ENCODE measurements around the gene MARCHF4.

The MARCHF4 gene, protein sequence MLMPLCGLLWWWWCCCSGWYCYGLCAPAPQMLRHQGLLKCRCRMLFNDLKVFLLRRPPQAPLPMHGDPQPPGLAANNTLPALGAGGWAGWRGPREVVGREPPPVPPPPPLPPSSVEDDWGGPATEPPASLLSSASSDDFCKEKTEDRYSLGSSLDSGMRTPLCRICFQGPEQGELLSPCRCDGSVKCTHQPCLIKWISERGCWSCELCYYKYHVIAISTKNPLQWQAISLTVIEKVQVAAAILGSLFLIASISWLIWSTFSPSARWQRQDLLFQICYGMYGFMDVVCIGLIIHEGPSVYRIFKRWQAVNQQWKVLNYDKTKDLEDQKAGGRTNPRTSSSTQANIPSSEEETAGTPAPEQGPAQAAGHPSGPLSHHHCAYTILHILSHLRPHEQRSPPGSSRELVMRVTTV

DNA sequence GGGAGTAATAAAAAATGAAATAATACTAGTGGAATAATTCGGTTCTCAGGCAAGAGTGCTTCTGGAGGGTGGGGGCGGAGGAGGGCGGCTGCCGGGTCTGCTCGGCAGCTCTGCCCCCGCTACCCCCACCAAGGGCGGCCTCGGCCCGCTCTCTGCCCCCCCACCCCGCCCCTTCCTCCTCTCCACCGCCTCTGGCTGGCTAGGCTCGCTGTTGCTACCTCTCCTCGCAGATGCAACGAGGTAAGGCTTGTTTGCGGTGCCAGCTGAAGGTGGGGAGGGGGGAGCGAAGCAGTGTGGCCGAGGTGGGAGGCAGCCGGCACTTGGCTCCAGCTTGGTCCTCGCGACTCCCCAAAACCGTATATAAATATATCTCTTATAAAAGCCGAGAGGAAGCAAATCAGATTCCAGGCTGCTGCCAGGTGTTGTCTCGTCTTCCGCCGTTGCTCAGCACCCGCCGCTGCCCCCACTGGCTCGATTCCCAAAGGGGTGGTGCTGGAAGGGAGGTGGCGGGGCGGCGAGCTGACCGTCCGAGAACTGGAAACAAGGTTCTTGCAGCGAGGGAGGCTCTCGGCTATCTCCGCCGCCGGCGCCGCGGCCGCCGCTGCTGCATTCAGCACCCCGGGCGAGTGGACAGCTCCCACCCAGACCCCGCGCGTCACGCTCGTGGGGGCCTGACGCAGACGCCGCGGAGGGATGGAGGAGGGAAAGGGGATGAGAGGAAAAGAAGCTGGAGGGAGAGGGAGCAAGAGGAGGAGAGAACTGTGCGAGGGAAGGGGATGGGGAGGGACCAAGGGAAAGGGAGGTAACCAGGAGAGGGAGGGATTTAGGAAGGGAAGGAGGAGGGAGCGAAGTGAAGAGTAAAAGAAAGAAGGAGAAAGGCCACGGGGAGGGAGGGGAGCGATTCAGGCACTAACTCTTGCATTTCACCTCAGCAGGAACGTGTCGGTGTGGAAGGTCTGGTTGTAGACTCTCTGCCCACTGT is at the start of gene MARCHF4:
MARCHF4 (minus strand) TSS at position 763 of the 982 bp plus-strand sequence. CDS start 2,223 bp downstream, outside the sequence.
- DNase-seq = peak; percentile 76

DNA sequence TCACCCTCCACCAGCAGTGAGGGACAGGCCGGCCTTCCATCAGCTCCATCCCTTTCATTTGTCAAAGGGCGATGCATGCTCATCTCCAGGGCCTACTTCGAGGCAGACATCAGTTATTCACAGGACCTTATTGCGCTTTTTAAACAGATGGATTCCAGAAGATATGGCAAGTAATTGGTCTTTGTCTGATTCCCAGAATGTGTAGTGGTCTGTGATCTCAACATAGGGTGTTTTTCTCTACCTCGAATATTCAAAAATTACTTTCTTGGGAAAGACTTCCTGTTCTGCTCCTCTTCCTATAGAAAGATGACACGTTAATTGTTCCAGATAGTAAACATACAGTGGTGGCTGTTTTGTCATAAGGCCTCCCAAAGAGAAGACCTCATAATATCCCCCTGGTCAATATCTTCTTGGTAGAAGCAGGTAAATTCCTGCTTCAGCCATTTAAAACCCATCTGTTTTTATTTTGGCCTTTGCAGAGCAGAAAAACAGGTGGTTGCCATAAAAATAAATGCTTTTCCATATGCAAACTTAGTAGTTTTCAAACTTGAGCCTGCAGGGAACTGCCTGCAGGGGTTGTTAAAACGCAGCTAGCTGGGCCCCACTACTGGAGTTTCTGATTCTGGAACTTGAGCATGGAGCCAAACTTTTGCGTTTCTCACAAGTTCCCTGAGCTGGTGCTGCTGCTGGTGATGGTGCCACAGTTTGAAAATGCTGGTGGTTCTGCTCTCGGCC is 48.3 kb upstream of the MARCHF4 start:
- DNase-seq = no peak

DNA sequence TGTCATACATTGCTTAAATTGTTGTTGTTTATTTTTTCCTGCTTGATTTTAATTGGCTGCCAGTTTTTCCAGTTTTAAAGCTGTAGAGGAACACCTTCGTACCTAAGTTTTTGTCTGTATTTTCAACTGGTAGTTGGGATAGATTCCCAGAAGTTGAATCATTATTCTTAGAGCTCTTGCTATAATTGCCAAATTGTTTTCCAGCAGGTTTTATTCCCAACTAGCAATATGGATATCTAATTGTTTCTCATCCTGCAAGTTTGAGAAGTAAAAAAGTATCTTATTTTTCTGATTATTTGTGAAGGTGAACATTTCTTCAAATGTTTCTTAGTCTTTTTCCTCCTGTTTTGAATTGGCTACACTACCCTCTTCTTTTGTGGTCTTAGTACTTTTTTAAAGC is 46.7 kb upstream of the MARCHF4 start:
- no peak for DNase-seq

DNA sequence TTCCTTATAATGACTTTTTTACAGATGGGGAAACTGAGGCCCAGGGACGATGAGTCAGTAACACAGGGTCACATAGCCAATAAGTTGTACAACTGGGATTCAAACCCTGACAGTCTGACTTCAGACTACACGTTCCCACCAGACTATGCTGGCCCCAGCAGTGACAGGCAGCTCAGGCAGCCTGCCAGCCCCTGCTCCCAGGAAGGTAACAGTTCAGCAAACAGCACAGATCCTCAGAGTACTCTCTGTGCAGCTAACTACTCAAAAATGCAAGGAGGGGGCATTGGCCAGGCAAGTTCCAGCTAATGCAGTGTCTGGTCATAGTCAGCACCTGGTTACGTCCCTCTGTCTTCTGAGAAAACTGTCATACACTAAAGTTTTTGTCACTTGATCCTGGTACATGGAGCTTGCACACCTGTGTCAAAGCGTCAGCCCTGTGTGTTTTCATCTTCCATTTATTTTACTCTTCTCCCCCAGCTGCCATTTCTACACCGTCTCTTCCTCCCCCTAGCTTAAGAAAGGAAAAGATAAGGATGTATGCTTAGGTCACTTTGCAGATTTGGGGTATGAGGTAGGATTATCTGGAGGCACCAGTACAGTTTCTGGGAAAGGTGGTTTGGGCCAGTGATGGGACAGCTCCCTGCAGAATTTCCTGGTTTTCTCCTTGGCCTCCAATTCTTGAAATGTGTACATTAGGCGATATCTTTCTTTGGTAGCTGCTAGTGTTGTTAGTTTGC is 44.5 kb upstream of the MARCHF4 start:
- no peak for DNase-seq

DNA sequence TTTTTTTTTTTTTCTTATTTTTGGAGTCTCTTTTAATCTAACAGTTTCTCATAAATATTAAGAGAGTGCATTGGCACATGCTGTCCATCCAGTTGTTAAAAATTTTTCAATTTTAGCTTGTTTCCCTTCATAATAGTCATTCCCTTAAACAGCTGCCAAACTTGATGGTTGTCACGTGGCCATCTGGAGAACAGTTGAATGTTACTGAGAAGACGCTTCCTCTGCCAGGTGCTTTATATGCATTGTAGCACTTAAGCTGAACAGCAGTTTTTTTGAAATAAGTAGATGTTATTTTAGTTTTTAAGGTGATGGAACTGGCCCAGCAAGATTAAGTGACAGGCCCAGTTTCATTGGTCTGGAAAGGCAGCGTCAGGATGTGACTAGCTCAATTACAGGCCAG is 43.3 kb upstream of the MARCHF4 start:
- DNase-seq = no peak

DNA sequence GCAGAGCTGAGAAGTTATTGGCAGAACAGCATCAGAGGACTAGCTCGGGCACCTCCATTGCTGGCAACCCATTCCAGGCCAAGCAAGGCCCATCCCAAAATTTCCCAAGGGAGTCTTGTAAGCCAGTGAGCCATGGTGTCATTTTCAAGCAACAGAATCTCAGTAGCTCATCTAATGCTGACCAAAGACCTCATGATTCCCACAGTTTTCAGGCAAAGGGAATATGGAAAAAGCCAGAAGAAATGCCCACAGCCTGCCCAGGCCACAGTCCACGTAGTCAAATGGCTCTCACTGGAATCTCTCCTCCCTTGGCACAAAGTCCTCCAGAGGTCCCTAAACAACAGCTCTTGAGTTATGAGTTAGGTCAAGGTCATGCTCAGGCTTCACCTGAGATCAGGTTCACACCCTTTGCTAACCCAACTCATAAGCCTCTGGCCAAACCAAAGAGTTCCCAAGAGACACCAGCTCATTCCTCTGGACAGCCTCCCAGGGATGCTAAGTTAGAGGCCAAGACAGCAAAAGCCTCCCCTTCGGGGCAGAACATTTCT is 42.6 kb upstream of the MARCHF4 start:
- DNase-seq = no peak

DNA sequence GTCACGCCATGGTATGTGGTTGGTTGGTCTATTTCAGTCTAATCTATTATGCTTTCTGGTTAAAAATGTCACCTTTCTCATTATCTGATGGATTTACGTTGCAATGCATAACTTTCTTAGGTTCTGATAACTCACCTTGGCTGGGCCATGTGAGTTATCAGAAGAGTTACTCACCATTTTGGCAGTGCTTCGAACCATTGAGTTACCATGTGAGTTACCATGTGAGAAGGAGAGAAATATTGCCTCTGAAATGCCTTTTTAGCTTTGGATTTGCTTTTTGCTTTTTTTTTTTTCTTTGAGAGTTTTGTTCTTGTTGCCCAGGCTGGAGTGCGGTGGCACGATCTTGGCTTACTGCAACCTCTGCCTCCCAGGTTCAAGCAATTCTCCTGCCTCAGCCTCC is 41.6 kb upstream of the MARCHF4 start:
- DNase-seq = no peak

DNA sequence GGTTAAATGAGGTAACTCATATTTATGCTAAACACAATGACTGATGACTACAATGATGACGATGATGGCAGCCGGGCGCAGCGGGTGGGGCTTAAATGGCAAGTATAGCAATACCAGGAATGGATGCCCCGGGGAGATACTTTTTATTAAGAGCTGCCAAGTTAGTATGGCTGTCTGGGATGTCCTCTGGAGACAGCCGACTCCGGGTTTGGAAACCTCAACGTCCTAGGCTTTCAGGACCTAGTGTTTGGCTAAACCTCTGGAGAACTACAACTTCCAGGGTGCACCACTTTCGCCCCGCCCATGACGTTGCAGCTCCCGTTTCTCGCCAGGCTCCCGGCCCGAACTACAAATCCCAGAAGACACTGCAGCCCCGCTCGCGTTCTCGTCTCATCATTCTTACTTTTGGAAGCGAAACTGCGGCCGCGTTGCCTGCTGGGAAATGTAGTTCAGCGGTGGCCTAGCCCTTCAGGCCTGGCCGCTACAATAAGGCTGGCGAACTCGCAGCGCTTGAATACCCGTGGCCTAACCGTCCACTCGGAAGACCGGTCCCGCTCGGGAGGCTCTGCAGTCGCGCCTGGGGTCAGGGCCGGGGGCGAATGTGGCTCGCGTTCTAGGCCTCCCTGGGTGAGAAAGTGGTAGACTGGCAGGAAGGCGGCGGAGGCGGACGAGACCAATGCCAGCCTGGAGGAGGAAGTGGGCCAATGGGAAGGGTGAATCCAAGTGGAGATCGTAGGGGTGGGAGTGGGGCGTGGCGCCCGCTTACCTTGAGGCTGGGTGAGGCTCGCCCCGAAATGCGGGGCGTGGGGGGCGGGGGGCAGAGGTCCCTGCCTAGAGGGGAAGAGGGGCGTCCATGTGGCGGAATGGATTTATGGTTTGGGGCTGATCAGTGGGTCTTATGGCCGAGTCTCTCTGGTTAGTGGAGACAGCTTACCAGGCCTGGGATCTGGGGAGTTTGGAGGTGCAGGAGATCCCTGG is 40.0 kb upstream of the MARCHF4 start, which contains the start of gene SMARCAL1:
SMARCAL1 (plus strand) TSS at position 463 of the 978 bp plus-strand sequence. CDS start 2,221 bp downstream, outside the sequence.
- DNase-seq = peak; percentile 97

DNA sequence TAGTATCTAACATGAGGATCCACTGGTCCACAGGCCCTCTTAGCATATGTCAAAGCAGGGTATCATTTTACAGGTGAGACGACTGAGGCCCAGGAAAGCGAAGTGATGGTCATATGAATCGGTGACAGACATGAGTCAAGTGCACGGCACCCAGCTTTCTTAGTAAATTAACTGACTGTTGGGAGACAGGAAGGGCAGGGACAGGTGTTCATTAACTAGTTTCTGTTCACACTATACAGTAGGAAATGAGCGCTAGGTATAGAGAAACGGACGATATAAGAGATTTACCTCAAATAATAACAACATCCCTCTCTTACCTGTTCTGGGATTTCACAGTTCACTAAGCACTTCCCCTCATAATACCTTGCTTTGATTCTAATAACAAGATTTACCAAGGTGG is 38.3 kb upstream of the MARCHF4 start:
- DNase-seq = no peak

DNA sequence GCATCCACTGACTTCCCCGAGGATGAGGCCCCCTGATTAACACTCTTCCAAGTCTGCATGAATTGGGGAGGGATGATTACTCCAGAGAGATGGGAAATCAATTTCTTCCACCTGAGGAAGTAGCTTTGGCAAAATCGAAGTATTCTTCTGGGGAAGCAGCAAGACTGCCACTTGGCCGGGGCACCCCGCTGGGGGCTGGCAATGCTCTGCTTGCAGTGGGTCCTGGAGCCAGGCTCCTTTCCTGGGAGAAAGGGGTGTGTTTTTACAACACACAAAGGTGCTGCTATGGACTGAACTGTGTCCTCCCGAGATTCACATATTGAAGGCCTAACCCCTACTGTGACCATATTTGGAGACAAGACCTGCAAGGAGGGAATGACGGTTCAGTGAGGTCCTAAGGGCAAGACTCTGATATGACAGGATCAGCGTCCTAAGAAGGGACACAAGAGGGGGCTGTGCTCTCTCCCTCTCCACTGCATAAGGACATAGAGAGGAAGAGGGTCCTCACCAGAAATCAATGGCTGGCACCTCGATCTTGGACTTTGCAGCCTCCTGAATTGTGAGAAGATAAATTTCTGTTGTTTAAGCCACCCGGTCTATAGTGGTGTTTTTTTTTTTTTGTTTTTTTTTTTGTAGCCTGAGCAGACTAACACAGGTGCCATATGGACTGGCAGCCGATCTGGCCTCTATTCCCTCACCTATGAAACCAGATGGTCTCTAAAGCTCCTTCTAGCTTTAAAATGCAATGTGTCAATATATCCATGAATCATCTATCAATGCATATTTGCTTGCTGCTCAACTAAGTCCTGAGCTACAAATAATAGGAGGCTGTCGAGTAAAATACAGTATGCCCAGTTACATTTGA is 36.4 kb upstream of the MARCHF4 start:
- no peak for DNase-seq

DNA sequence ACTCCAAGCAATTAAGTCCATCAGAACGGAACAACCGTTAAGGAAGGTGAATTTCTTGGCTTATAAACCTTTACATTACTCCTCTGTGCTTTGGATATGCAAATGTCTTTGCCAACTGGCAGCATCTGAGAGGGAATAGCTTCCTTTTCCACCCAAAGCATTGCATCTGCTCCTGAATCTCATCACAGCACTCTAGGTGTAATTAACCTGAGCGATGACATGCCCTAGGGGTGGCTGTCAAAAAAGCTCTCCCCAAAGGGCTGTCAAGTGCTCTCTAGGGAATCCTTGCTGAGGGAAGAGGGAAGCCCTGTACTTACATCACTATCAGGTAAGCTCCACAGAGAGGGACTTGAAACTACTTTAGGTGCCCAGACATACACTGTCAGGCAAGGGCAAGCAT is 34.5 kb upstream of the MARCHF4 start:
- no peak for DNase-seq

DNA sequence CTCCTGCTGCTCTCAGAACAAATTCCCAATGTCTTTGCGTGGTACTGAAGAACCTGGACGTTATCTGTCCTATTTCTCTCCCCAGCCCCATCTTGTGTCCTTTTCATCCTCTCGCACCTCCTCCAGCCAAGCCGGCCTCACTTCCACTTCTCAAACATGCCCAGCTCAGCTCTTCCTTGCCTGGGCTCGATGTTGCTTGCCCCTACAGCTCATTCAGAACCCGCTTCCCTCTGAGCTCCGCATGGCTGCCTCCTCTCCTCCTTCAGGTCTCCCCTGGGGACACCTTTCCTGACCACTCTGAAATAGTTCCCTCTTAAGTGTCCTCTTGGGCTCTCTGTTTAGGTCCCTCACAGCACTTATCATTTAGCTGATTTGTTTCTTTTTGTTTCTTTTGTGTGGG is 33.3 kb upstream of the MARCHF4 start:
- no peak for DNase-seq

DNA sequence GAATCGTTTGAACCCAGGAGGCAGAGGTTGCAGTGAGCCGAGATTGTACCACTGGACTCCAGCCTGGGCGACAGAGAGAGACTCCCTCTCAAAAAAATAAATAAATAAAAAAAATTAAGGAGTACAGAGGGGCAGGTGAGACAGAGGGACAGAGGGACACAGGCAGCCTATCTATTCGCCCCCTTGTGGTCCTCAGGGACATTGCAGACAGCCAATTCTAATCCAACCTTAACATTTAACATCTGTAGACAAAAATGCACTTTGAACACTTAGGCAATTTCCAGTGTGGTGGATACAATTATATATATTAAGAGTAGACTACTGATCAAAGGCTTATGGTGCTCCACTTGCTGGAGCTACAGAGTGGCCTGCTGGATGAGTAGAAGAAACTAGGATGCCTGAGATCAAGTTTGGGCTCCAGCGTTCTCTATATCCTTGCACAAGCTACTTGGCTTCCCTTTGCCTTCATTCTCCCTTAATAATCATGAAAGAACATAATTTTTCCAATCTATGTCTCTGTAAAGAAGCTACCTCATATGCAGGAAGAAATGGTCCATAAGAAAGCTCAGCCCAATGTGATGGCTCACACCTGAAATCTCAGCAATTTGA is 31.8 kb upstream of the MARCHF4 start:
- no peak for DNase-seq

DNA sequence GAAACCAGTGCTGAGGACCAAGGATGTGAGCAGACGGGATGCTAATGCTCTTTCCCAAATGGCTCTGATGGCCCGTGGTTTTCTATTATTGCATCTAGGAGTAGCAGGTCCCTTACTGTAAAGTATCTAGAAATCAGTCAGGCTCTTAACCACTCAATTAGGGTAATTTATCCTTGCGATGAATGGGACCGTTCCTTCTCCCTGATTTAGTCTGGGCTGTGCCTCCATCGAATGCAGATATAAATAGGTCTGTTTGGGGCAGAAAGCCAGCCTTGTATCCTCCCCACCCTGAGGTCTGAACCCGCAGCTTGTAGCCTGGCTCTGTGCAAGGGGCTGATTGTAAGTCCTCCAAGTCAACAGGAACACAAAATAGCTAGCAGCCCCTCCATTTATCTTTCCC is 30.5 kb upstream of the MARCHF4 start:
- no peak for DNase-seq

DNA sequence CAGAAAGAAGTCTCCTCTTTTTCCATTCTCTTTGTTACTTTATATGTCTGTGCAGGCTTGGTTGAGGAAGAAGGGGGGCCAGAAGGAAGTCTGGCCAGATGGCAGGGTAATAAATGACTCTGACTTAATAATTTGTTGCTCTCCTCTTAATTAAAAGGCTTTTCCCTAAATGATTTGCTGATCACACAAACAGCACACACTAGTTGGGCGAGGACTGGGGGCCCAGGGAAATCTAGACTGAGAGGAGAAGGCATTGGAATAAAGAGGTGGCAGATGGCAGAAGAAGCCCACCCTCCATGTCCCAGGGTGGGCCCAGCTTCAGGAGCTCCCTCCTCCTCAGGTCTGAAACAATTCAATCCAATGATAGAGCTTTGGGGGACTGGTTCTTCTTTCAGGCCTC is 27.3 kb upstream of the MARCHF4 start:
- no peak for DNase-seq

DNA sequence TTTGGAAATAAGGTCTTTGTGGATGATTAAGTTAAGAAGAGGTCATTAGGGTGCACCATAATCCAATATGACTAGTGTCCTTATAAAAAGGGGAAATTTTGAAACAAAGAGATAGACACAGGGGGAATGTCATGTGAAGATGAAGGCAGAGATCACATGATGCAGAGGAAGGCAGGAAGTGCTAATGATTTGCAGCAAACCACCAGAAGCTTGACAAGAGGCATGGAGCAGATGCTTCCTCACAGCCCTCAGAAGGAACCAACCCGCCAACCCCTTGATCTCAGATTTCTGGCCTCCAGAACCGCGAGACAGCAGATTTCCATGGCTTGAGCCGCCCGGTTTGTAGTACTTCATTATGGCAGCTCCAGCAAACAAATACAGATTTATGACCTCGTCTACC is 22.6 kb upstream of the MARCHF4 start:
- no peak for DNase-seq

DNA sequence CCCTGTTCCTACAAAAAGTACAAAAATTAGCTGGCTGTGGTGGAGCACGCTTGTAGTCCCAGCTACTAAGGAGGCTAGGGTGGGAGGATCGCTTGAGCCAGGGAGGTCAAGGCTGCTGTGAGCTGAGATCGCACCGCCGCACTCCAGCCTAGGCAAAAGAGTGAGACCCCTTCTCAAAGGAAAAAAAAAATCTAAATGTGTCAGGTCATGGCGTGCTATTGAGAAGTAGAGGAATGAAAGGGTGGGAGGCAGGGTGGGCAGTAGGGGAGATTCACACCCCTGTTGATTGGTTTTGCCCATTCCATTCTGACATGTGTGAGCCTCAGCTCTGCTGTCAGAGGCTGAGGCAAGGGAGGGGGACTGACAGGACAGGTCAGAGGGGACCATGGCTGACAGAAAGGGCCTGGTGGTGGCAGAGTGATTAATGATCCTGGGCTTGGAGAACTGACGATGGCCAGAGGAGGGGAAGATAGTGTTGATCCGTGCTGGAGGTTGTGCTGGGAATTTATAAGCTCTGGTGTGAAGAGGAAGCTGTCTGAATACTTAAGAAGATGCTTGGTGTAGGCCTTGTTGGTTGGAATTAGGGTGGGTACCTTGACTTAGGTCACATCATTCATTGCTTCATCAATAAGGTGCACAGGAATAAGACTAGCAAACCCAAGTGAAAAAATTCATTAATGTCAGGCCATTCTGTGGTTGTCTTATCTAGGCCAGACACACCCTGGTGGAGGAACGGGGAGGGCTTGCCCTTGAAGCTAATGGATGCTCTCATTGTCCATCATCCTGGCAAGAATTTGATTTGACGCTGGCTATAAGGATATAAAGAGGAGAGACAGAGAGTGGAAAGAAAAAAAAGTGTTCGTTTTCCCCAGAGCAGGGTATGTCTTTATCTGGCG is 20.9 kb upstream of the MARCHF4 start:
- DNase-seq = no peak

DNA sequence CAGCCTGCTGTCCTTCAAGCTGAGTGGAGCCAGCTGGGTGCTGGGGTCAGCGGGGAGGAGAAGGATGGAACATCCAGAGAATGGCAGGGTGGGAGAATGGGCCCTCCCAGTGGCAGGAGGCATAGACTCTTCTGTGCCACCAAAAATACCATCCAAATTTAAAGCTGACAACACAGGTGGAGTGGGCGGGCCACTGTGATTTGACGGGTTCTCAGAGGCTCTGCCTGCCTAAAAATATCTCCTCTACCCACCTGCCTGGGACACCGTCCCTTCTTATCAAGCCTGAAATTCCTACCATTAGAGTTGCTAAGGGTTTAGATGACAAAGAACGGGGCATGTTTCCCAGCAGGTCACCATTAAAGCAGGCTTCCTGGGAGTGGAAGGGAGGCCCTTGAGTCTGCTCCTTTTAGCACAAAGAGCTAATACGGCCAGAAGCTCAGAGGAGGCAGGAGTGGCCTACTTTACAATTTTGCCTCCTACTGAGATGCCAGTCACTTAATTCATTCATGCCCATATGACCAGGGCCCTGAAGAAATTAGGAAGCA is 19.8 kb upstream of the MARCHF4 start:
- no peak for DNase-seq

Data from NCI-H774 (cell line).